HG03442 (cell line): ENCODE measurements around the gene FBXO42.
A peak's percentile ranks its signal among the peaks of the same experiment; 100 is the strongest.

Source experiments
- ATAC-seq: cut with Tn5 transposase; IDR thresholded peaks from one replicate; pipeline ENCODE4 v1.9.1; 2021; ENCODE audit warnings: mild to moderate bottlenecking, moderate library complexity; ENCODE audit not compliant: unreplicated experiment

Gene FBXO42

DNA sequence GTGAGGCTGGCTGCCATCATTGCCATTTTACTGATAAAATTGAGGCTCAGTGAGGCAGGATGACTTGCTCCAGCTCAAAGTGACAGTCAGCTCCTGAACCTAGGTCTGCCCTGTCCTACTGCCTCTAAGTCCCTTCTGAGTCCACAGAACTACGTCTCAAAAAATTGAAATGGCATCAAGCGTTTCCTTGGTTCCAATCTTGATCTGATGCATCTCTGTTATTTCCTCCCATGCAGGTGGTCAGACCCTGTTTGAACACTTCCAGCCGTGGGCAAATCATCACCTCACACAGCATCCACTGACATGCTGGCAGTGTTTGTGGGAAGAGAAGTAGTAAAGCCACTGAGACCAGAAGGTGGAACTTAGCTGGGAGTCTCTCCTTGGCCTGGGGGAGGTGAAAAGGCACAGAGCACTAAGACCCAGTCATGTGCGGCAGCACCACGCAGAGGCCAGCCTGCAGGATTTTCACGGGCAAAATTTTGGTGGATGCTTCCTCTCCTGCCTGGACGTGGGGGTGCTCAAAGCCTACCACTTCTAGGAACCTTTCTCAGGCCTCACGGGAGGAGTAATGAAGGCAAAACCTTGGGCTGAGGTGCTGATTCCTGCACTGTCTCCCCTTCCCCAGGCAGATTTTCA is 107.5 kb downstream of the FBXO42 start:
- no peak for ATAC-seq

DNA sequence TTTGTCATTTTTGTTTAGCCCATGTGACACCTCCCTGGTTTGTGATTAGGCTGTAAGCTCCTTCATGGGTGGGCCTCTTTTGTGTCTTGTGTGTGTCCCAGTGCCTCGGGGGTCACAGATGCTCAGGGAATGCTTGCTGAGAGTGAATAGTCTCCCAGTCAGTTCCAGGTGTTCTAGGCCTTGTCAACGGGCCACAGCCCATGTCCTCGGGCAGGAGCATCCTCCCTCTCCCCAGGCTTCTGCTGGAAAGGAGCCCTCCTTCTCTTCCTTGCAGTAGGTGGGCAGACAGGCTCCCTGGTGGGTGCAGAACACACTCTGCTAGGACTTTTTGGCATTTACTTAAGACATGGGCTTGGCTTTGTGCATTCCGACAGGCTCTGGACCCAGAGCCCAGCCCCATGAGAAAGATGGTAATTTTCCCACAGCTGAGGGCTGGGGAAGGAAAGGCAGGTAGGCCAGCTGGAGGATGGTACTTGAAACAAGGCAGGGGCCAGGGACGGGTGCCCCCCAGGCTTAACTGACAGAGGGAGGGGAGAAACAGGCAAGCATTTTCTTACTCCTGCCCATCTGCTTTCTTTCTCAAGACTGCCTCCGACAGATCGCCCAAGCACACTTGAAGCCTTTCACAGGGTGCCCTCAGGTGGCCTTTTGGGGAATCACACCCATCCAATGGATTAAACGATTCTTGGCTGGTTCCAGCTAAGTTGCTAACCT is 108.2 kb downstream of the FBXO42 start:
- ATAC-seq = no peak

DNA sequence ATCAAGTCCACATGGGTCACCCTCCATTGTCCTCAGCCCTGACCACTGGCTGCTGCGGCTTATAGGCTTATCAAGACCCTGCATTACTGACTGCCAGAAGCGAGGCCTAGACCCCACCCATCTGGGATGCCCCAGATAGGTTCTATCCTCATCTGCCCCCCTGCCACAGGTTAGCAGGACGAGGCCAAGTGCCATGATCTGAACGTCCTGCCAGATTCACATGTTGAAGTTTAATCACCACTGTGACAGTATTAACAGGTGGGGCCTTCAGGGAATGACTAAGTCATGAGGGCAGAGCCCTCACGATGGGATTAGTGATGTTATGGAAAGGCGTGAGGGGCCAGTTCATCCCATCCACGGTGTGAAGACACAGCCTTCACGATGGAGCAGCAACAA is 109.1 kb downstream of the FBXO42 start:
- ATAC-seq = no peak

GRCh38 chr1:16242556-16243214 is 109.6 kb downstream of the FBXO42 start:
- ATAC-seq = no peak

- ATAC-seq = no peak
Measured at GRCh38 chr1:16241221-16241708, 111.0 kb downstream of the FBXO42 start.

DNA sequence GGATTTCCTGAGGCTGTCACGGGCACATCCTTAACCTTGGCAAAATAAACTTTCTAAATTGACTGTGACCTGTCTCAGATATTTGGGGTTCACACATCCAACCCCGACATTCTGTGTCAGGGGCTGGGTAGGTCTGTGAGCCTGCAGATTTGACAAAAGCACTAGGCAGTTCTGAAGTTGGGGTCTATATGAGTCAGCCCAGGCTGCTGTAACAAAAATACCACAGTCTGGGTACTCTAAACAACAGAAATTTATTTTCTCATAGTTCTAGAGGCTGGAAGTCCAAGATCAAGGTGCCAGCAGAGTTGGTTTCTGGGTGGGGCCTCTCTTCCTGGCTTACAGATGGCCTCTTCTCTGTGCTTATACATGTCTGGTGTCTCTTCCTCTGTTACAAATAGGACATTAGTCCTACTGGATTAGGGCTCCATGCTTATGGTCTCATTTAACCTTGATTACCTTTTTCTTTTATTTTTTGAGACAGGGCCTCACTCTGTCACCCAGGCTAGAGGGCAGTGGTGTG is 112.2 kb downstream of the FBXO42 start:
- no peak for ATAC-seq

- no peak for ATAC-seq
Measured at GRCh38 chr1:16237343-16237830, 114.9 kb downstream of the FBXO42 start.

DNA sequence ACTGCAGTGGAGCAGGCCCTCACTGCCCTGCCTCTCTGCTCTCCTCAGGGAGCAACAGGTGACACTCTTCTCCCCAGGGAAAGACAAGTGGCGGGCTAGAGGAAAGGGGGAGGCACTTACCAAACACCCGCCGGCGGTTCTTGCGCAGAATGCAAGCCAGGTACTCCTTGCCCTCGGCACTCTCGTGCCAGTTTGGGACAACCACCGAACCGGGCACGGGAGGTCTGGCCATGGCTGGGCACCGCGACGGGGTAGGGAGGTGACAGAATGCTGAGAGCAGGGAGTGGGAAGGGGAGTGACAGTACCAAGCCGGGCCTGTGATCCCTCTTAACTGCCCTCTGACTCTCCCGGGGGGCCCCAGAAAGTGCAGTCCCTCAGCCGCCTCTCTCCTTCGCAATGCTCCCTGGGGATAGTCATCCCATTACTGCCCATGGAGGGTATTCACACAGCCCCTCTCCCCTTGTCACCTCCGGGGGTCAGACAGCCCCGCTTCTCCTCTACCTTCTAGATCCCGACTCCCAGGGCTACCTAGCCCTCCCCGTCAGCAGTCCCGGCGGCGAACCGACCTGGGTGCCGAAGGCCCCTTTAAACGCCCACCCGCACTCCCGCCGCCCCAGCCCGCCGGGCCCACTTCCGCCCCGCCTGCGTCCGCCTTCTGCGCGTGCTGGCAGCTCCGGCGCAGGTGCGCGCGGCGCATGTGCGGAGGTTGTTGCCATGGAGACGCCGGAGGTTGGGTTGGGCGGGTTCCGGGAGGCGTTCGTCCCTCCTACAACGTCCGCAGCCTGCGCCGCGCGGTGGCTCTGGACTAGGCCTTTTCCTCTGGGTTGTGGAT is 115.6 kb downstream of the FBXO42 start, which contains the start of gene CPLANE2:
Gene CPLANE2 (minus strand): TSS at position 673 of the 832 bp plus-strand sequence. CDS start 441 bp downstream, at position 232.
- peak; percentile 76 for ATAC-seq

DNA sequence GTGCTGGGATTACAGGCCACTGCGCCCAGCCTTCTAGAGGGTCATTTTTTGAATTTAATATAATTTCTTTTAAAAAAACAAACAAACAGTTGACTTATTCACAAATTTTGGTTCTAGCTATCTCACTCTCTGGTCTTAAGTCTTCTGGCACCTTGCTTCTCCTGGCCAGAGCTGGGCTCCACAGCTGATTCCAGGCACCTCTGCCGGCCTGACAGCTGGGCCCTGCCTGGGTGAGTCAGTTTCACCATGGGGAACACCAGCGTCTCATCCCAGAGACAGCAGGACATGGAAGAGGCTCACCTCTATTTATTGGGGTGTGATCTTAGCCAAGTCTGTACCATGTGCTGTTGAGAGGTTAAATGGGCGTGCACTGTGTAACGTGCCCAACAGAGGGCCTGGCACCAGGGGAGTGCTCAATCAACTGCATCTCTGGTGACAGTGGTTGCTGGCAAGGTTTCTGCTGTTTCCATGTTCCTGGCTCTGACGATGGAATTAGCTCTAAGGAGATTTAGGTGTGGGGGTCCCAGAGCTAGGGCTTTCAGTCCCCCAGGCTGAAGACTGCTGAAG is 116.3 kb downstream of the FBXO42 start:
- ATAC-seq = peak; percentile 27

- no peak for ATAC-seq
Measured at GRCh38 chr1:16235347-16235746, 116.9 kb downstream of the FBXO42 start.

- ATAC-seq = no peak
Measured at GRCh38 chr1:16233431-16233830, 118.8 kb downstream of the FBXO42 start.

GRCh38 chr1:16232316-16232710 is 120.0 kb downstream of the FBXO42 start:
- ATAC-seq = no peak

GRCh38 chr1:16231331-16232315 is 120.7 kb downstream of the FBXO42 start:
- no peak for ATAC-seq

- no peak for ATAC-seq
Measured at GRCh38 chr1:16230744-16231143, 121.5 kb downstream of the FBXO42 start.

- ATAC-seq = no peak
Measured at GRCh38 chr1:16229976-16230740, 122.1 kb downstream of the FBXO42 start.

- no peak for ATAC-seq
Measured at GRCh38 chr1:16226490-16227179, 125.6 kb downstream of the FBXO42 start.

- no peak for ATAC-seq
Measured at GRCh38 chr1:16226129-16226489, 126.2 kb downstream of the FBXO42 start.

- ATAC-seq = no peak
Measured at GRCh38 chr1:16224472-16224871, 127.8 kb downstream of the FBXO42 start.
